HEK293 (cell line): ENCODE results near the gene PLEKHS1.

Source experiments
- ZBTB21 ChIP-seq: fragments of 450-650 bp; formaldehyde crosslinking; IDR thresholded peaks from 2 replicates; pipeline ENCODE4 v1.5.1; 2017; ENCODE audit warnings: missing biosample characterization, missing genetic modification characterization
- ZNF112 ChIP-seq: fragments of 450-650 bp; formaldehyde crosslinking; IDR thresholded peaks from 2 replicates; pipeline ENCODE4 v1.5.0; 2017; ENCODE audit warnings: missing biosample characterization, missing genetic modification characterization
- ZNF175 ChIP-seq: fragments of 450-650 bp; formaldehyde crosslinking; IDR thresholded peaks from 2 replicates; pipeline ENCODE4 v1.5.1; 2016; ENCODE audit warnings: missing biosample characterization, missing genetic modification characterization
- ZNF274 ChIP-seq, 2 experiments: fragments of 200-500 bp in 1 of 2; fragments of 450-650 bp in 1 of 2; sonication (Bioruptor generic) in 1 of 2; formaldehyde crosslinking in 1 of 2; IDR thresholded peaks; 2 replicates each; pipeline versions ENCODE4 v1.5.1 to v1.6.1; 2014 to 2016; ENCODE audit warnings: borderline replicate concordance in 1 of 2, inconsistent platforms in 1 of 2, low read length in 1 of 2, missing biosample characterization in 1 of 2, missing genetic modification characterization in 1 of 2
- ZNF350 ChIP-seq: fragments of 450-650 bp; formaldehyde crosslinking; IDR thresholded peaks from 2 replicates; pipeline ENCODE4 v1.5.0; 2017; ENCODE audit warnings: missing biosample characterization, mild to moderate bottlenecking, missing genetic modification characterization
- ZNF623 ChIP-seq: fragments of 450-650 bp; formaldehyde crosslinking; IDR thresholded peaks from 2 replicates; pipeline ENCODE4 v1.5.1; 2016; ENCODE audit warnings: missing biosample characterization, missing genetic modification characterization
- ZNF76 ChIP-seq: fragments of 450-650 bp; formaldehyde crosslinking; IDR thresholded peaks from 2 replicates; pipeline ENCODE4; 2016; ENCODE audit warnings: low read depth, missing biosample characterization, missing genetic modification characterization, borderline replicate concordance
- TF ChIP-seq, protein P1 (sequence below): fragments of 450-650 bp; formaldehyde crosslinking; IDR thresholded peaks from 2 replicates; pipeline ENCODE4 v1.5.1; 2016; ENCODE audit warnings: missing biosample characterization, missing genetic modification characterization, borderline replicate concordance
- TF ChIP-seq, protein P2 (sequence below): fragments of 450-650 bp; formaldehyde crosslinking; IDR thresholded peaks from 2 replicates; pipeline ENCODE4 v1.5.1; 2016; ENCODE audit warnings: missing biosample characterization, missing genetic modification characterization
- TF ChIP-seq, protein P3 (sequence below): sonication (generic); formaldehyde crosslinking; IDR thresholded peaks from 2 replicates; pipeline ENCODE4 v1.8.1; 2022; ENCODE audit warnings: mild to moderate bottlenecking, moderate library complexity, missing genetic modification reagents

DNA sequence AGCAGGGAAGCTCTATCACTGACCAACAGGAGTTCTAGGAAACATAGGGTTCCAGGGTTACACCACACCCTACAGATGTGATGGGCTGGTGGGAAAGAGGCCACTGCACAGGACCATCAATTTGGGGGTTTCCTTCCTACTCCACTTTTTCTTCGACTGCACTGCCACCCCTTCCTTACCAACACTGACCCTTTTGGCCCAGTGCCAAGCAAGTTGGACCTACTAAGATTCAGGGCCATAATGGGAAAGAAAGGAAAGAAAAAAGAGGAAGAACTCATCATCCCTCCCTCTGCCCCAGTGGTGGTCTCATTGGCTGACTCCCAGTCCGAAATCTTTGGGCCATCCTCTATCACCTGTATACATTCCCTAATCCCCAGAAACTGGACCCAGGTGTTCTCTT lies 6.1 kb upstream of the PLEKHS1 start:
- TF ChIP-seq, protein P1, sequence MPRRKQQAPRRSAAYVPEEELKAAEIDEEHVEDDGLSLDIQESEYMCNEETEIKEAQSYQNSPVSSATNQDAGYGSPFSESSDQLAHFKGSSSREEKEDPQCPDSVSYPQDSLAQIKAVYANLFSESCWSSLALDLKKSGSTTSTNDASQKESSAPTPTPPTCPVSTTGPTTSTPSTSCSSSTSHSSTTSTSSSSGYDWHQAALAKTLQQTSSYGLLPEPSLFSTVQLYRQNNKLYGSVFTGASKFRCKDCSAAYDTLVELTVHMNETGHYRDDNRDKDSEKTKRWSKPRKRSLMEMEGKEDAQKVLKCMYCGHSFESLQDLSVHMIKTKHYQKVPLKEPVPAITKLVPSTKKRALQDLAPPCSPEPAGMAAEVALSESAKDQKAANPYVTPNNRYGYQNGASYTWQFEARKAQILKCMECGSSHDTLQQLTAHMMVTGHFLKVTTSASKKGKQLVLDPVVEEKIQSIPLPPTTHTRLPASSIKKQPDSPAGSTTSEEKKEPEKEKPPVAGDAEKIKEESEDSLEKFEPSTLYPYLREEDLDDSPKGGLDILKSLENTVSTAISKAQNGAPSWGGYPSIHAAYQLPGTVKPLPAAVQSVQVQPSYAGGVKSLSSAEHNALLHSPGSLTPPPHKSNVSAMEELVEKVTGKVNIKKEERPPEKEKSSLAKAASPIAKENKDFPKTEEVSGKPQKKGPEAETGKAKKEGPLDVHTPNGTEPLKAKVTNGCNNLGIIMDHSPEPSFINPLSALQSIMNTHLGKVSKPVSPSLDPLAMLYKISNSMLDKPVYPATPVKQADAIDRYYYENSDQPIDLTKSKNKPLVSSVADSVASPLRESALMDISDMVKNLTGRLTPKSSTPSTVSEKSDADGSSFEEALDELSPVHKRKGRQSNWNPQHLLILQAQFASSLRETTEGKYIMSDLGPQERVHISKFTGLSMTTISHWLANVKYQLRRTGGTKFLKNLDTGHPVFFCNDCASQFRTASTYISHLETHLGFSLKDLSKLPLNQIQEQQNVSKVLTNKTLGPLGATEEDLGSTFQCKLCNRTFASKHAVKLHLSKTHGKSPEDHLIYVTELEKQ, result no peak
- TF ChIP-seq, protein P2, sequence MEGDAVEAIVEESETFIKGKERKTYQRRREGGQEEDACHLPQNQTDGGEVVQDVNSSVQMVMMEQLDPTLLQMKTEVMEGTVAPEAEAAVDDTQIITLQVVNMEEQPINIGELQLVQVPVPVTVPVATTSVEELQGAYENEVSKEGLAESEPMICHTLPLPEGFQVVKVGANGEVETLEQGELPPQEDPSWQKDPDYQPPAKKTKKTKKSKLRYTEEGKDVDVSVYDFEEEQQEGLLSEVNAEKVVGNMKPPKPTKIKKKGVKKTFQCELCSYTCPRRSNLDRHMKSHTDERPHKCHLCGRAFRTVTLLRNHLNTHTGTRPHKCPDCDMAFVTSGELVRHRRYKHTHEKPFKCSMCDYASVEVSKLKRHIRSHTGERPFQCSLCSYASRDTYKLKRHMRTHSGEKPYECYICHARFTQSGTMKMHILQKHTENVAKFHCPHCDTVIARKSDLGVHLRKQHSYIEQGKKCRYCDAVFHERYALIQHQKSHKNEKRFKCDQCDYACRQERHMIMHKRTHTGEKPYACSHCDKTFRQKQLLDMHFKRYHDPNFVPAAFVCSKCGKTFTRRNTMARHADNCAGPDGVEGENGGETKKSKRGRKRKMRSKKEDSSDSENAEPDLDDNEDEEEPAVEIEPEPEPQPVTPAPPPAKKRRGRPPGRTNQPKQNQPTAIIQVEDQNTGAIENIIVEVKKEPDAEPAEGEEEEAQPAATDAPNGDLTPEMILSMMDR, result no peak
- no peak for TF ChIP-seq ZNF112 (tag by site-specific recombination)
- no peak for TF ChIP-seq ZNF274 (IDR thresholded peaks at IDR 0.05; ENCODE audit: low read length)
- no peak for TF ChIP-seq ZNF274 (tag by site-specific recombination; IDR thresholded peaks at IDR 0.05; ENCODE audit: borderline replicate concordance)
- TF ChIP-seq, protein P3, sequence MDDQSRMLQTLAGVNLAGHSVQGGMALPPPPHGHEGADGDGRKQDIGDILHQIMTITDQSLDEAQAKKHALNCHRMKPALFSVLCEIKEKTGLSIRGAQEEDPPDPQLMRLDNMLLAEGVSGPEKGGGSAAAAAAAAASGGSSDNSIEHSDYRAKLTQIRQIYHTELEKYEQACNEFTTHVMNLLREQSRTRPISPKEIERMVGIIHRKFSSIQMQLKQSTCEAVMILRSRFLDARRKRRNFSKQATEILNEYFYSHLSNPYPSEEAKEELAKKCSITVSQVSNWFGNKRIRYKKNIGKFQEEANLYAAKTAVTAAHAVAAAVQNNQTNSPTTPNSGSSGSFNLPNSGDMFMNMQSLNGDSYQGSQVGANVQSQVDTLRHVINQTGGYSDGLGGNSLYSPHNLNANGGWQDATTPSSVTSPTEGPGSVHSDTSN (CRISPR knock-in tag), result no peak
- no peak for TF ChIP-seq ZBTB21 (tag by site-specific recombination)
- TF ChIP-seq ZNF76 (tag by site-specific recombination), result no peak
- no peak for TF ChIP-seq ZNF623 (tag by site-specific recombination)
- TF ChIP-seq ZNF175, result no peak
- no peak for TF ChIP-seq ZNF350 (tag by site-specific recombination)
